ENCODE data around the gene KATNAL1. TPM values are rescaled to one million over a fixed set of nuclear protein-coding genes. Genes with fewer than 3 reads are reported as not detected.

KATNAL1 gene
- total RNA-seq, 2 donors from 2014 or later, result 13.7 to 19.1 TPM

DNA sequence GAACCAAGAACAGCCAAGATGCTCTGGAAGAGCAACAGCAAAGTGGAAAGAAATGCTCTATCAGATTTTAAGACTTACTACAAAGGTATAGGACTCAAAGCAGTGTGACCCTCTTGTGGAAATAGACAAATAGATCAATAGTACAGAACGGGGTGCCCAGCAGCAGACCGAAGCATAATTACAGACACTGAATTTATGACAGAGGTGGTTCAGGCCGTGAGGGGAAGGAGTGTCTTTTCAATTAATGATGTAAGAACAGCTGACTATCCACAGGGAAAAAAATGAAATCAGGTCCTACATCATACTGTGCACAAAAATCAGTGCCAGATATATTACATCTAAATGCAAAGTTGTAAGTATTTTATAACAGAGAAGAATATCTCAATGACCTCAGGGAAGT, 95.6 kb downstream of the KATNAL1 start:
- H3K4me3 ChIP-seq, result no peak overlapping the region
- no peaks in the 10 kb centered on the region for H3K4me1 ChIP-seq (ENCODE audit: control insufficient read depth in 1 of 2, low read depth in 2 of 2)
- TF ChIP-seq, protein P1, sequence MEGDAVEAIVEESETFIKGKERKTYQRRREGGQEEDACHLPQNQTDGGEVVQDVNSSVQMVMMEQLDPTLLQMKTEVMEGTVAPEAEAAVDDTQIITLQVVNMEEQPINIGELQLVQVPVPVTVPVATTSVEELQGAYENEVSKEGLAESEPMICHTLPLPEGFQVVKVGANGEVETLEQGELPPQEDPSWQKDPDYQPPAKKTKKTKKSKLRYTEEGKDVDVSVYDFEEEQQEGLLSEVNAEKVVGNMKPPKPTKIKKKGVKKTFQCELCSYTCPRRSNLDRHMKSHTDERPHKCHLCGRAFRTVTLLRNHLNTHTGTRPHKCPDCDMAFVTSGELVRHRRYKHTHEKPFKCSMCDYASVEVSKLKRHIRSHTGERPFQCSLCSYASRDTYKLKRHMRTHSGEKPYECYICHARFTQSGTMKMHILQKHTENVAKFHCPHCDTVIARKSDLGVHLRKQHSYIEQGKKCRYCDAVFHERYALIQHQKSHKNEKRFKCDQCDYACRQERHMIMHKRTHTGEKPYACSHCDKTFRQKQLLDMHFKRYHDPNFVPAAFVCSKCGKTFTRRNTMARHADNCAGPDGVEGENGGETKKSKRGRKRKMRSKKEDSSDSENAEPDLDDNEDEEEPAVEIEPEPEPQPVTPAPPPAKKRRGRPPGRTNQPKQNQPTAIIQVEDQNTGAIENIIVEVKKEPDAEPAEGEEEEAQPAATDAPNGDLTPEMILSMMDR (IDR thresholded peaks at IDR 0.05), result no peak
- no peak overlapping the region for H3K27ac ChIP-seq
- H3K27me3 ChIP-seq (replicated peaks; ENCODE audit: insufficient read depth), result no peaks in the 10 kb centered on the region
- no peaks in the 10 kb centered on the region for H3K9me3 ChIP-seq
- DNase-seq (ENCODE audit: low spot score), result no peak
- no peaks in the 10 kb centered on the region for H3K36me3 ChIP-seq
- no peak for ATAC-seq (ENCODE audit: insufficient number of reproducible peaks, low FRiP score, low read depth)

DNA sequence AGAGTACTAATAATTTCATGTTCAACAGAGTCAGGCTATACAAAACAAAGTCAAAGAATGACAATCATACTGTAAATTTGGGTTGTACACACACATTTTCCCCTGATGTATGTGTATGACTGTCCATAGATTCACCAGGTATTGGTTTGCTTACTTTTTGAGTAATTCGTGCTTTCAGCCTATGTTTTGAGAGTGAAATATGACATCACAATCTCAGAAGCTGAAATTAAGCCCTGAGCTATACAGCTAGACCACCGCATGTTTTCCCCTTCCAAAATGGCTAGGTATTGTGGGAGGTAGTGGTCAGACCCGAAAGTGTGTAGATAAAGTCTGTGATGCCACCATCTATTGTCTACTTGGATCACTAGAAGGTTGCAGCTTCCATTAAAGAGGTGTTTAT, 102.8 kb downstream of the KATNAL1 start:
- TF ChIP-seq, protein P1 (IDR thresholded peaks at IDR 0.05), result no peak

DNA sequence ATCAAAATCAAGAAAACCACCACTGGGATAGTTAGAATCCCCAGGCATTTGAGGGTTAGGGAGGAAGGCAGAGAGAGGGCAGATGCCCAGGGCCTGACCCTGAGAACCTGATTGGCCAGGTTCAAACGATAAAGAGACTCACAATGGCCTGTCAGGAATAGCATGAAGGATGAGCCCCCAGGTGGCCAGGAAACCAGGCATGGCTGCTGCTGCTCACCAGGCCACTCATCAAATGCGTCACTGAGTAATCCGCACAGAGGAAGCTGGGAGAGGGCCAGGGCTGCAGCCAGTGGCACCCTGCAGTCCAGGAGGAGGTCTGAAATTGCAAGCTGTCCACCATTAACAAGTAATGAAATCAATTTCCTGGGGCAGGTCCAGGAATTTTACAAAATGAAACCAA, 111.3 kb downstream of the KATNAL1 start:
- H3K9me3 ChIP-seq, result no peaks in the 10 kb centered on the region
- no peak overlapping the region for H3K4me3 ChIP-seq
- ATAC-seq (ENCODE audit: insufficient number of reproducible peaks, low FRiP score, low read depth) (no peak), DNase-seq (ENCODE audit: low spot score) (no peak)
- H3K27me3 ChIP-seq (replicated peaks; ENCODE audit: insufficient read depth), result no peaks in the 10 kb centered on the region
- no peaks in the 10 kb centered on the region for H3K36me3 ChIP-seq
- TF ChIP-seq, protein P1 (IDR thresholded peaks at IDR 0.05), result no peak
- no peaks in the 10 kb centered on the region for H3K4me1 ChIP-seq (ENCODE audit: control insufficient read depth in 1 of 2, low read depth in 2 of 2)
- no peak overlapping the region for H3K27ac ChIP-seq

More for the DNA sequence above, 102.8 kb downstream of the KATNAL1 start:
- no peaks in the 10 kb centered on the region for H3K36me3 ChIP-seq
- H3K27ac ChIP-seq, result no peak overlapping the region
- no peak overlapping the region for H3K4me3 ChIP-seq
- ATAC-seq (ENCODE audit: insufficient number of reproducible peaks, low FRiP score, low read depth), result no peak
- no peaks in the 10 kb centered on the region for H3K4me1 ChIP-seq (ENCODE audit: control insufficient read depth in 1 of 2, low read depth in 2 of 2)
- no peaks in the 10 kb centered on the region for H3K27me3 ChIP-seq (replicated peaks; ENCODE audit: insufficient read depth)
- no peak for DNase-seq (ENCODE audit: low spot score)
- no peaks in the 10 kb centered on the region for H3K9me3 ChIP-seq

DNA sequence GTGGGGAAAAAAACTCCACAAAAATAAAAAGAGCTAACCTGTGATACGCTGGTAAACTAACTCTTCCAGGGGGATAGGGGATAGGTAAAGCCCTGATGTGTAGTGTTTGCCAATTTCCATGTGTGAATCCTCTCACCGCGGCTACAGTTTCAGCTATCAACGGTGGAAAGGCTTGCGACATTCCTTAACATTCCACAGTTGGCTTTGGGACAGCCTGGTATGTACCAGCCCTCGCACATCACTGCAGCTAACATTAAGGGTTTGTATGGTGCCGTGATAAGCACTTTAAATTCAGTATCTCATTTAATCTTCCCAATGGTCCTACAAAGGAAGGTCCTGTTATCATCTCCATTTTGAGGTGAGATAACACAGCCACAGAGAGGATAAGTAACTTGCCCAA, 112.4 kb downstream of the KATNAL1 start:
- ATAC-seq (ENCODE audit: insufficient number of reproducible peaks, low FRiP score, low read depth) (no peak), DNase-seq (ENCODE audit: low spot score) (no peak)
- Histone ChIP-seq H3K36me3 (no peaks in the 10 kb centered on the region), H3K4me3 (no peak overlapping the region), H3K27ac (no peak overlapping the region), H3K4me1 (ENCODE audit: control insufficient read depth in 1 of 2, low read depth in 2 of 2) (no peaks in the 10 kb centered on the region), H3K27me3 (replicated peaks; ENCODE audit: insufficient read depth) (no peaks in the 10 kb centered on the region), H3K9me3 (no peaks in the 10 kb centered on the region)
- TF ChIP-seq, protein P1 (IDR thresholded peaks at IDR 0.05), result no peak

DNA sequence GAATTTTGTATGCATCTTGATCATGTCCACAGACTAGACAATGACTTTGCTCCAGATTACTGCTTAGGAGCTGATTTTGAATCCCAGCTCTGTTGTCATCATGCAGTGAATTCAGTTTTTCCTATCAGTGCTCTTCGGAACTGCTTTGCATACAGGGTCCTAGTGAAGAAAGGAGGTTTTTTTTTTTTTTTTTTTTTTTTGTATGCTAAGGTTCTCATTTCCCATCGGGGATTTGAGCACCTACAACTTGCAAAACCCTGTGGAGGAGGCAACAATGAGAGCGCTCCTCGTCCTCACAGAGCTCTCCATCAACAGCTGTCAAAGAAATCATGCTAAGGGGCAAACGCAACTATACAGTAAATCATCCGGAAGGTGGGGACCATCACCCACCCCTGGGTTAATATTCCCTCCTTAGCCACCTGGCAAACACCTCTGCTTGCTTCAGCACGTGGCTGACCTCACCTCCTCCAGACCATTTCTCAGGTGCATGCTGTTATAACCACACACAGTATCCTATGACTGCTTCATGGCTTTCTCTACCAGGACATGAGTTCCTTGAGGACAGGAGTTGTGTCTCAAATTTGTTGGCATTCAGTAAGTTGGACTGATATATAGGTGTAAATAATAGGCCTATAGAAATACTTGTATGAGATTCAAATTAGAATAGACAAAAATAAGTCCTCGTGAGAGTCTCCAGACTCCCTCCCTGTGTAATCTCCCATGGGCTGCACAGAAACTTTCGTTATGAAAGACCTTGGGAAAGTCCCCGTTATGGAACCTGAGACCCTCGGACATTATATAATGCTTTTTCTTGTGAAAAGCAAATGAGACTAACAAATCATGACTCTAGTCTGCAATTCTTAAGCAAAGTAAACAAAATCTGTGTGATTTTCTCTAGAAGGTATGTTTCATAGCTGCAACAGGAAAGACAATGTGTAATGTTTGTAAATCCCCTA, 113.8 kb downstream of the KATNAL1 start:
- ATAC-seq (ENCODE audit: insufficient number of reproducible peaks, low FRiP score, low read depth) (no peak), DNase-seq (ENCODE audit: low spot score) (no peak)
- no peak overlapping the region for H3K27ac ChIP-seq
- H3K4me1 ChIP-seq (ENCODE audit: control insufficient read depth in 1 of 2, low read depth in 2 of 2), result no peaks in the 10 kb centered on the region
- H3K4me3 ChIP-seq, result no peak overlapping the region
- H3K9me3 ChIP-seq, result no peaks in the 10 kb centered on the region
- TF ChIP-seq, protein P1 (IDR thresholded peaks at IDR 0.05), result no peak
- no peaks in the 10 kb centered on the region for H3K27me3 ChIP-seq (replicated peaks; ENCODE audit: insufficient read depth)
- no peaks in the 10 kb centered on the region for H3K36me3 ChIP-seq

Measured in thoracic aorta (tissue), 2 donors.